Activated CD4-positive, alpha-beta T cell treated with anti-CD3 and anti-CD28 coated beads, Interleukin-2, amount 50 U/mL, for 24 hours (primary cell): ENCODE data around the gene SEC11A.
A peak's percentile ranks its signal among the peaks of the same experiment; 100 is the strongest.
"Not testable (repeated sequence)": the region's sequence is repeated elsewhere in the genome, so short reads cannot be mapped to it uniquely, and the experiment has no call there.

Experiments
- DNase-seq, 2 donors: peaks; one replicate each; pipeline ENCODE4 v3.0.0-alpha.2; 2020; ENCODE audit warnings: low read depth in 1 of 2, low spot score in 1 of 2

SEC11A gene

DNA sequence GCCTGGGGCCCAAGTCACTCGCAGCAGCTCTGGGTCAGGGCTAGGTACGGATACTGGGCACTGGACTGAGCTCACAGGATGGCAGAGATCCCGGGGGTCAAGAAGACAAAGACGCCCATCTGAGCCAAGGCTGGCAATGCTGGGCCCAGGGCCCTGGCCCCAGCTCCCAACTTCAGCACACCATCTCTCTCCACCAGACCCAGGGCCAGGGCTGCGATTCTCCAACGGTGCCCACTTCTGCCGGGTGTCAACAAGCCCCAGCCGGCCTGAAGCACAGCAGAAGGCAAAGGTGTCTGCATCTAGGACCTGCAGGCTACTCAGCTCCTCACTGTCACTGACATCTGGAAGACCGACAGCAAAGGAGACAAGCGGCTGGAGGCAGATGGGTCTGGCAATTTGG is 70.4 kb downstream of the SEC11A start:
- DNase-seq, result no peak

DNA sequence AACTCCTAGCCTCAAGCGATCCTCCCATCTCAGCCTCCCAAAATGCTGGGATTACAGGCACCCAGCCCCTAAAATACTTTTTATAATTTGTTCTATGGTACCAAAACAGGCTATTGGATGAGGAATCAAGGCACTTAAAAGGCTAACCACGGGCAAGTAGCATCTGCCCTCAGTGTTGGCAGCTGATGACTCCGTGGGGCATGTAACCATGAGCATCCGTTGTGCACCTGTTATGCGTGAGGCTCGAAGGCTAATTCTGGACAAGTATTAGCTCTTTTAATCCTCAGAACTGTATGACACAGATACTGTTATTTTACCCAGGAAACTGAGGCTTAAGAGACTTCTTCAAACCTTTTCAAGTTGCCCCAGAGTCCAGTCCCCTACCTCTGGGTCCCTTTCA is 72.1 kb downstream of the SEC11A start:
- DNase-seq, result no peak

DNA sequence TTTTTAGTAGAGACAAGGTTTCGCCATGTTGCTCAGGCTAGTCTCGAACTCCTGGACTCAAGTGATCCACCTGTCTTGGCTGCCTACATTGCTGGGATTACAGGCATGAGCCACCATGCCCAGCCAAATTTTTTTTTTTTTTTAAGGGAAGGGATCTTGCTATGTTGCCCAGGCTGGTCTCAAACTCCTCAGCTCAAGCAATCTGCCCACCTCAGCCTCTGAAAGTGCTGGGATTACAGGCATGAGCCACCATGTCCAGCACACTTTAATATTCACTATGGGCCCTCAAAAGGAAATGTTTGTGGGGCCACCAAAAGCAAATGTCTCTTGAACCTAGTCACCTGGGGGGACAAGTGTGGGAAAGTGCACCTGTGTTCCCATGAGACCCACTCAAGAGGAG is 73.3 kb downstream of the SEC11A start:
- not testable (repeated sequence) for DNase-seq

DNA sequence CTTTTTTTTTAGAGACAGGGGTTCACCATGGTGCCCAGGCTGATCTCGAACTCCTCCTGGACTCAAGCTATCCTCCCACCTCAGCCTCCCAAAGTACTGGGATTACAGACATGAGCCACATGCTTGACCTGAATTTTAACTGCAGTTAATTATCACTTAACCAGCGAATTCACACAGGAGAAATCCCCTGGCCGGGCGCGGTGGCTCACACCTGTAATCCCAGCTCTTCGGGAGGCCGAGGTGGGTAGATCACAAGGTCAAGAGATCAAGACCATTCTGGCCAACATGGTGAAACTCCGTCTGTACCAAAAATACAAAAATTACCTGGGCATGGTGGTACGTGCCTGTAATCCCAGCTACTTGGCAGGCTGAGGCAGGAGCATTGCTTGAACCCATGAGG is 74.1 kb downstream of the SEC11A start:
- DNase-seq, result not testable (repeated sequence)

DNA sequence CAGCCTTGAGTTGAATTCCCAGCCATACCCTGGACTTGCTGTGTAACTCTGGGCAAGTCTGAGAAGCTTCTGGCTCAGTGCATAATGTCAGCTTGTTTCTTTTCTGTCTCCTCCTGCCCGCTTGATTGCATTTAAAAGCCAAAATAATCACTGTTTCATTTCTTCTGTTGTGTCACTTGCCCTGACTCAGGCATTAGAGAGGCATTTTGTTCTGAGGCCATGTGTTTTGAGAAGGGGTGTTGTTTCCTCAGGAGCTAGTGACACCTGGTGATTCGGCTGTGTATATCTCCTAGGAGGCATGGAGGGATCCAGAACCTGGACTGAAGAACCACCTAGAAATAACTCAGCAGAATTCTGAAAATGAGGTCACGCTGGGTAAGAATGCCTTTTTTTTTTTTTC is 77.8 kb downstream of the SEC11A start:
- no peak for DNase-seq

DNA sequence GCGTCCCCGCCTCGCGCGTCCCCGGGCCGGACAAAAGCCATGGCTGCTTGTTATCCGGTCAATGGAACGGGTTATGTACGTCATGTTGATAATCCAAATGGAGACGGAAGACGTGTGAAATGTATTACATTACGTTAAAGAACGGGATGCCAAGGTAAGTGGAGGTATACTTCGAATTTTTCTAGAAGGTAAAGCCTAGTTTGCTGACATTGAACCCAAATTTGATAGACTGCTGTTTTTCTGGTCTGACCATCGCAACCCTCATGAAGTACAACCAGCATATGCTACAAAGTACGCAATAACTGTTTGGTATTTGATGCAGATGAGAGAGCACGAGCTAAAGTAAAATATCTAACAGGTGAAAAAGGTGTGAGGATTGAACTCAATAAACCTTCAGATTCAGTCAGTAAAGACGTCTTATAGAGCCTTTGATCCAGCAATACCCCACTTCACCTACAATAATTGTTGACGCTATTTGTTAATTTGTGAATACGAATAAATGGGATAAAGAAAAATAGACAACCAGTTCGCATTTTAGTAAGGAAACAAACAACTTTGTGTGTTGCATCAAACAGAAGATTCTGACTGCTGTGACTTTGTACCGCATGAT is 81.6 kb downstream of the SEC11A start:
- DNase-seq, result no peak

DNA sequence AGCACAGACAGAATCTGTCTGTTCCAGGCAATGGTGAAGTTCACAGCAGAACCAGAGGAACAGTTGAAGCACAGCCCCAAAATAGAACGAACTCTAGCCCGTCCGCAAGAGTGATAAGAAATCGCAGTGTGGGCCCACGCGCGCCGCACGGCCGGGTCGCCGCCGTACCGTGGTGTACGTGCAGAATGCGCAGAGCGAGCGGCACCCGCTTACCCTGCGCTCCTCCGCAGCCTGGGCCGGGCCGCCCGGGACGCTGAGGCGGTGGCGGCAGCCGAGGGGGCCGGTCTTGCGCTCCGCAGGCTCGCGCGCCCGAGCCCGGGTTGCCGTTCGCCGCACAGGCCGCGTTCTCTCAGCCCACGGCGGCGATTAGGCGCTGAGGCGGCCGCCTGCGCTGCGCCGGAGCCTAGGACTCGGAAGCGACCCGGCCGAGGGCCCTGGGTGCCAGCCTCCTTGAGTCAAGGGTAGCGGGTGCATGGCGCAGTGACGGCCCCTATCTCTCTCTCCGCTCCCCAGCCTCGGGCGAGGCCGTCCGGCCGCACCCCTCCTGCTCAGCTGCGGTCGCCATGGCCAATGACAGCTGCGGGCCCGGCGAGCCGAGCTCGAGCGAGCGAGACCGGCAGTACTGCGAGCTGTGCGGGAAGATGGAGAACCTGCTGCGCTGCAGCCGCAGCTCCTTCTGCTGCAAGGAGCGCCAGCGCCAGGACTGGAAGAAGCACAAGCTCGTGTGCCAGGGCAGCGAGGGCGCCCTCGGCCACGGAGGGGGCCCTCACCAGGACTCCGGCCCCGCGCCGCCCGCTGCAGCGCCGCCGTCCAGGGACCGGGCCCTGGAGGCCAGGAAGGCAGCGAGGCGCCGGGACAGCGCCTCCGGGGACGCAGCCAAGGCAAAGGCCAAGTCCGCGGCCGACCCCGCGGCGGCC is 82.4 kb downstream of the SEC11A start:
- peak; percentile 36 to 42 for DNase-seq

DNA sequence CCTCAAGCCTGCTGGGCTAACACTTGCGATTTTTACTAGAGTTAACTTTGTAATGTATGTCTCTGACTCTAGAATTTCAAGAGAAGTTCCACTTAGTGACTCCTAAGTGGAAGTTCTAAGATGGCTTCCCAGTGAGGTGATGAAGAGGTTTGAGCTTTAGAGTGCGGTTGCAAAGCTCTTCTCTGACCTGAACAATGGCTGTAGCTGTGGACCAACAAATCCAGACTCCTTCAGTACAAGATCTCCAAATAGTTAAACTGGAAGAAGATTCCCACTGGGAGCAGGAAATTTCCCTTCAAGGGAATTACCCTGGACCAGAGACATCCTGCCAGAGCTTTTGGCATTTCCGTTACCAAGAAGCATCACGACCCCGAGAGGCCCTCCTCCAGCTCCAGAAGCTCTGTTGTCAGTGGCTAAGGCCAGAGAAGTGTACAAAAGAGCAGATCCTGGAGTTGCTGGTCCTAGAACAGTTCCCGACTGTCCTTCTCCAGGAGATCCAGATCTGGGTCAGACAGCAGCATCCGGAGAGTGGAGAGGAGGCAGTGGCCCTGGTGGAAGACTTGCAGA is 84.2 kb downstream of the SEC11A start:
- DNase-seq, result no peak

DNA sequence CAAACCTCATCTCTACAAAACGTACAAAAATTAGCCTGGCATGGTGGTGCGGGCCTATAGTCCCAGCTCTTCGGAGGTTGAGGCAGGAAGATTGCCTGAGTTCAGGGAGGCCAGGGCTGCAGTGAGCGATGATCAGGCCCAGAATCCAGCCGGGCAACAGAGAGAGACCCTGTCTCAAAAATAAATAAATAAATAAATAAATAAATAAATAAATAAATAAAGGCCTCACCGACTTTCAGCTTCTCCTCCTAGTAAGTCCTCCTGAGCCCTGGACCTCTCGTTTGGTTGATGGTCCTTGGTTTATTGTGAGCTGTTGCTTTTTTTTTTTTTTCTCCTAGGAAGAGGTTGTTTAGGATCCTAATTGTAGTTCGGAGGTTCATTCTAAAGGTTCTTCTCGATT is 86.9 kb downstream of the SEC11A start:
- no peak for DNase-seq

DNA sequence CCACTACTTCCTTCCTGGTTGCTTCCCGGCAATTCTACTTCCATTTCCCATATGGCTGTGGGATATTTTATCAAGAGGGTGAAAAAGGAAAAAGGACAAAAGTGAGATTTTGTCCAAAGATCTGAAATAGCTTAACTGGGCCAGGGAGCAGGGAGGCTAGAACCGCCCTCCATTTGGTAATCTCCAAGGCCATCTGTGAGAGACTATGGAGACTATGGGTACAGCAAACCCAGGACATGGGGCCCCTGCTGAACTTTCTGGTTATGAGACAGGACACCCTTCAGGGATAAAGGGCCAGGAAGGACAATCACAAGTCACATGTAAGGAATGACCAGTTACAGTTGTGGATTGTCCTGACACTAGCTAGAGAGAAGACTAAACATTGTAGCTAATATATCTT is 90.8 kb downstream of the SEC11A start:
- no peak for DNase-seq

DNA sequence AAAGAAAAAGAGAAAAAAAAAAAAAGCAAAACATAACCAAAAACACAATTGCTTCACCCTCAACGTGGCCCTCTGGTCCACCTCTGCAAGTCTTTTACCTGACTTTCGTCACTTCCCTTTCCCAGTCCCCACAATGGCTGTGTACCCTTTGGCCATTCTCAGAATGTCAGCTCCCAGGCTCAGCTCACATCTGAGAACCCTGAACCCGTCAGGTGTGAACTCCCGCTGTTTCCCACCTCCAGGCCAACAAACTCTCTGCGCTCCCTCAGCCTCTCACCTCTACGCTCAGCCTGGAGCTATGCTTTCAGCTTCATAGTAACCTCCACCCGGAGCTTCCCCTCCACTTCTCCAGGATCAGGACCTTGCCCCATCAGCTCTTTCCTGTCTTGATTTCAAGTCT is 91.6 kb downstream of the SEC11A start:
- DNase-seq, result no peak

DNA sequence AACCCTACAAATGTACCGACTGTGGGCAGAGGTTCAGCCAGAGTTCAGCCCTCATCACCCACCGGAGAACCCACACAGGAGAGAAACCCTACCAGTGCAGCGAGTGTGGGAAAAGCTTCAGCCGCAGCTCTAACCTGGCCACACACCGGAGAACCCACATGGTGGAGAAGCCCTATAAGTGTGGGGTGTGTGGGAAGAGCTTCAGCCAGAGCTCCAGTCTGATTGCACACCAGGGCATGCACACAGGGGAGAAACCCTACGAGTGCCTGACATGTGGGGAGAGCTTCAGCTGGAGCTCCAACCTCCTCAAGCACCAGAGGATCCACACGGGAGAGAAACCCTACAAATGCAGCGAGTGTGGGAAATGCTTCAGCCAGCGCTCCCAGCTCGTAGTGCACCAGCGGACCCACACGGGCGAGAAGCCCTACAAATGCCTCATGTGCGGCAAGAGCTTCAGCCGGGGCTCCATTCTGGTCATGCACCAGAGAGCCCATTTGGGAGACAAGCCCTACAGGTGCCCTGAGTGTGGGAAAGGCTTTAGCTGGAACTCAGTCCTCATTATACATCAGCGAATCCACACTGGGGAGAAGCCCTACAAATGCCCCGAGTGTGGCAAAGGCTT is 94.5 kb downstream of the SEC11A start:
- no peak for DNase-seq

DNA sequence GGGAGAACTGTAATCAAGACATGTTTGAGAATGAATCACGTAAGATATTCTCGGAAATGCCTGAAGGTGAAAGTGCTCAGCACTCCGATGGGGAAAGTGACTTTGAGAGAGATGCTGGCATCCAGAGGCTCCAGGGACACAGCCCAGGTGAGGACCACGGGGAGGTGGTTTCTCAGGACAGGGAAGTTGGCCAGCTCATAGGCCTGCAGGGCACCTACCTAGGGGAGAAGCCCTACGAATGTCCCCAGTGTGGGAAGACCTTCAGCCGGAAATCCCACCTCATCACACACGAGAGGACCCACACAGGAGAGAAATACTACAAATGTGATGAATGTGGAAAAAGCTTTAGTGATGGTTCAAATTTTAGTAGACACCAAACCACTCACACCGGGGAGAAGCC is 95.3 kb downstream of the SEC11A start:
- no peak for DNase-seq
